AG10803 (cell line): ENCODE data around the gene SLC1A2.

Experiments used
- DNase-seq: peaks from one replicate; pipeline ENCODE4 v3.0.0; 2010; ENCODE audit warnings: low read depth
- H3K4me3 ChIP-seq: 2 replicates; pipeline ENCODE4 v1.5.1; 2011; ENCODE audit warnings: mild to moderate bottlenecking, low read length, control low read depth
- TF ChIP-seq, protein P1 (sequence below): conservative IDR thresholded peaks from 2 replicates; pipeline ENCODE4 v1.5.1; 2011; ENCODE audit warnings: mild to moderate bottlenecking, low read length, control low read depth, inconsistent platforms

Gene SLC1A2

GRCh38 chr11:35317253-35317652 lies 102.1 kb downstream of the SLC1A2 start:
- TF ChIP-seq, protein P1, sequence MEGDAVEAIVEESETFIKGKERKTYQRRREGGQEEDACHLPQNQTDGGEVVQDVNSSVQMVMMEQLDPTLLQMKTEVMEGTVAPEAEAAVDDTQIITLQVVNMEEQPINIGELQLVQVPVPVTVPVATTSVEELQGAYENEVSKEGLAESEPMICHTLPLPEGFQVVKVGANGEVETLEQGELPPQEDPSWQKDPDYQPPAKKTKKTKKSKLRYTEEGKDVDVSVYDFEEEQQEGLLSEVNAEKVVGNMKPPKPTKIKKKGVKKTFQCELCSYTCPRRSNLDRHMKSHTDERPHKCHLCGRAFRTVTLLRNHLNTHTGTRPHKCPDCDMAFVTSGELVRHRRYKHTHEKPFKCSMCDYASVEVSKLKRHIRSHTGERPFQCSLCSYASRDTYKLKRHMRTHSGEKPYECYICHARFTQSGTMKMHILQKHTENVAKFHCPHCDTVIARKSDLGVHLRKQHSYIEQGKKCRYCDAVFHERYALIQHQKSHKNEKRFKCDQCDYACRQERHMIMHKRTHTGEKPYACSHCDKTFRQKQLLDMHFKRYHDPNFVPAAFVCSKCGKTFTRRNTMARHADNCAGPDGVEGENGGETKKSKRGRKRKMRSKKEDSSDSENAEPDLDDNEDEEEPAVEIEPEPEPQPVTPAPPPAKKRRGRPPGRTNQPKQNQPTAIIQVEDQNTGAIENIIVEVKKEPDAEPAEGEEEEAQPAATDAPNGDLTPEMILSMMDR = no peak
- no peak overlapping the region for H3K4me3 ChIP-seq
- no peak for DNase-seq

GRCh38 chr11:35316161-35316560 lies 103.2 kb downstream of the SLC1A2 start:
- H3K4me3 ChIP-seq = no peak overlapping the region
- peak; percentile 23 for DNase-seq
- TF ChIP-seq, protein P1 = no peak

DNA sequence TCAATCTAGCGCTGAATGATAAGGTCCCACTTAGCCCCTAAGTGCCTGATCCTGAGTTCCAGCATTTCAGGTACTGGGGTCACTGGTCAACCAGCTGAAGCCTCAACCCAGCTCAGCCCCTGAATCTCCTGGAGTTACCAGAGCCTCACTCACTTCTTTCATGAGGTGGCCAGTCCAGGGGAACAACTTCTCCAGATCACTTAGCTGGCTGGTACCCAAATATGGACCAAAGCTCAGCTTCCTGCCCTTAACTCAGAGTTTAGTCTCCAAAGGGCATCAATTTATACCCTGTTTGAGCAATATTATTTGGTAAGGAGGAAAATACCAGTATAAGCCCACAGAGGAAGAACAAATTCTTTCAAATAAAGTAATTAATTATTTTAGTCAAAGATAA lies 105.6 kb downstream of the SLC1A2 start:
- H3K4me3 ChIP-seq = no peak overlapping the region
- TF ChIP-seq, protein P1 = no peak
- DNase-seq = no peak

- TF ChIP-seq, protein P1 = no peak
These were observed 106.1 kb downstream of the SLC1A2 start for GRCh38 chr11:35313066-35313759.

GRCh38 chr11:35311331-35311730 lies 108.0 kb downstream of the SLC1A2 start:
- DNase-seq = no peak
- TF ChIP-seq, protein P1 = no peak

More at GRCh38 chr11:35313066-35313759, 106.1 kb downstream of the SLC1A2 start:
- H3K4me3 ChIP-seq = no peak overlapping the region
- no peak for DNase-seq

DNA sequence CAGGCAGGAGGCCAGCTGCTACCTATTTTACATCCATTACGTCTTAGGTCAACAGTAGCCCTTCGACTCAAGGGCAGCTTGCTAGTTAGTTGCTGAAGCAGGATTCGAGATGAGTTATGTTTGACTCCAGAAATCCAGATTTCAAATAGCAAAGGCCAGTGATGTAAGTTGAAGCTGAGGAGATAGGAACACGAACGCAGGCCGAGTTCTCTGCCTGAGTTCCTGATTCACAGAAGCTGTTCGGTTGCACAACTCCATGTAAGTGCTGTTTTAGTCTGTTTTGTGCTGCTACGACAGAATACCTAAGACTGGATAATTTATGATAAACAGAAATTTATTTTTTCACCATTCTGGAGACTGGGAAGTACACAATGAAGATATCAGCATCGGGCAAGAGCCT lies 111.2 kb downstream of the SLC1A2 start:
- H3K4me3 ChIP-seq = no peak overlapping the region
- no peak for DNase-seq
- TF ChIP-seq, protein P1 = no peak

More at GRCh38 chr11:35311331-35311730, 108.0 kb downstream of the SLC1A2 start:
- no peak overlapping the region for H3K4me3 ChIP-seq

DNA sequence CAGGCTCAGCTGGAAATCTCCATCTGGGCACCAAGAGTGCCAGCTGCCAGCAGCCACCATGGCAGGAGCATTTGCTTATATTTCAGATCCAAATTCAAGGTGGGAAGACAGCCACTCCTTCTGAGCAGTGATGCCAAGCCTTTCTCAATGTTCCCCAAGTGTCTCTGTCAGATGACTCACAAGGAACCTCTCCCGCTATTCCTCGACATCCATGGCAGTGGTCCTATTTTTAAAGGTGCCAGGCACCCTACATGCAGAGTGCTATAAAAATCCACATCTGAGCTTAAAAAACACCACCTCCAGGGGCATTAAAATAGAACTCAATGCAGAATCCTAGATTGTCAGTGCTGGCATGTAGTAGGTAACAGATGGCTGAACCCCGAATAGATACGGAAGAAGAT lies 112.1 kb downstream of the SLC1A2 start:
- H3K4me3 ChIP-seq = no peak overlapping the region
- no peak for DNase-seq
- TF ChIP-seq, protein P1 = no peak
